Liver (tissue), 9 donors: ENCODE results near the gene CAMKMT. TPM values are rescaled to one million over a fixed set of nuclear protein-coding genes. Genes with fewer than 3 reads are reported as not detected.

Source experiments
- DNase-seq: peaks from one replicate; pipeline ENCODE4 v3.0.0-alpha.2; 2017; ENCODE audit warnings: low spot score
- H3K27ac ChIP-seq, 2 donors: one replicate each; pipeline ENCODE4 v1.7.0; 2013; ENCODE audit warnings: inconsistent platforms in 2 of 2, low read length in 2 of 2, control low read depth in 1 of 2, low read depth in 1 of 2, mild to moderate bottlenecking in 1 of 2
- H3K27me3 ChIP-seq, 4 donors: one replicate each; pipeline versions ENCODE4 v1.6.1 to v1.7.0; 2013; ENCODE audit warnings: low read length in 3 of 4, inconsistent platforms in 1 of 4, mild to moderate bottlenecking in 1 of 4, moderate library complexity in 1 of 4; ENCODE audit not compliant: control insufficient read depth in 4 of 4, insufficient read depth in 4 of 4
- H3K36me3 ChIP-seq, 4 donors: one replicate each; pipeline versions ENCODE4 v1.6.1 to v1.7.0; 2013; ENCODE audit warnings: low read length in 3 of 4, mild to moderate bottlenecking in 3 of 4, low read depth in 1 of 4, moderate library complexity in 1 of 4; ENCODE audit not compliant: control insufficient read depth in 4 of 4, insufficient read depth in 3 of 4
- H3K4me1 ChIP-seq, 4 donors: one replicate each; pipeline versions ENCODE4 v1.6.1 to v1.7.0; 2013; ENCODE audit warnings: low read length in 3 of 4, mild to moderate bottlenecking in 3 of 4, moderate library complexity in 1 of 4; ENCODE audit not compliant: control insufficient read depth in 4 of 4, insufficient read depth in 4 of 4
- H3K4me3 ChIP-seq, 3 donors: one replicate each; pipeline versions ENCODE4 v1.6.1 to v1.7.0; 2013; ENCODE audit warnings: low read length in 3 of 3, control low read depth in 1 of 3, low read depth in 1 of 3, mild to moderate bottlenecking in 1 of 3
- H3K9ac ChIP-seq, 2 donors: one replicate each; pipeline ENCODE4 v1.7.0; 2013; ENCODE audit warnings: low read length in 2 of 2, mild to moderate bottlenecking in 2 of 2, moderate library complexity in 2 of 2, control low read depth in 1 of 2, low read depth in 1 of 2
- H3K9me3 ChIP-seq, 4 donors: one replicate each; pipeline versions ENCODE4 v1.6.1 to v1.7.0; 2013; ENCODE audit warnings: low read length in 3 of 4; ENCODE audit not compliant: control insufficient read depth in 4 of 4
- EGR1 ChIP-seq, 2 donors: IDR thresholded peaks; 2 replicates each; pipeline ENCODE4 v1.6.1; 2016 to 2018; ENCODE audit warnings: antibody characterized with exemption in 2 of 2, low read depth in 2 of 2
- FOXA1 ChIP-seq: IDR thresholded peaks from 2 replicates; pipeline ENCODE4 v1.6.1; 2016; ENCODE audit warnings: antibody characterized with exemption
- FOXA2 ChIP-seq: IDR thresholded peaks from 2 replicates; pipeline ENCODE4 v1.6.1; 2016; ENCODE audit warnings: antibody characterized with exemption
- GABPA ChIP-seq, 2 donors: IDR thresholded peaks in 1 of 2; conservative IDR thresholded peaks in 1 of 2; 2 replicates each; pipeline ENCODE4 v1.6.1; 2016; ENCODE audit warnings: antibody characterized with exemption in 2 of 2, mild to moderate bottlenecking in 1 of 2, moderate library complexity in 1 of 2
- HNF4A ChIP-seq, 2 donors: conservative IDR thresholded peaks; 2 replicates each; pipeline ENCODE4 v1.6.1; 2016; ENCODE audit warnings: antibody characterized with exemption in 2 of 2, mild to moderate bottlenecking in 2 of 2
- HNF4G ChIP-seq: IDR thresholded peaks from 2 replicates; pipeline ENCODE4 v1.6.1; 2016; ENCODE audit warnings: antibody characterized with exemption
- JUND ChIP-seq, 2 donors: IDR thresholded peaks; 2 replicates each; pipeline ENCODE4 v1.6.1; 2016; ENCODE audit warnings: antibody characterized with exemption in 2 of 2
- NR2F2 ChIP-seq: IDR thresholded peaks from 2 replicates; pipeline ENCODE4 v1.6.1; 2016; ENCODE audit warnings: antibody characterized with exemption
- RAD21 ChIP-seq, 2 donors: IDR thresholded peaks; 2 replicates each; pipeline ENCODE4 v1.6.1; 2016; ENCODE audit warnings: antibody characterized with exemption in 2 of 2, mild to moderate bottlenecking in 2 of 2
- RXRA ChIP-seq, 2 donors: IDR thresholded peaks; 2 replicates each; pipeline ENCODE4 v1.6.1; 2017 to 2018; ENCODE audit warnings: antibody characterized with exemption in 2 of 2, mild to moderate bottlenecking in 1 of 2
- SP1 ChIP-seq: IDR thresholded peaks from 2 replicates; pipeline ENCODE4 v1.6.1; 2018; ENCODE audit warnings: antibody characterized with exemption, mild to moderate bottlenecking
- YY1 ChIP-seq: IDR thresholded peaks from 2 replicates; pipeline ENCODE4 v1.6.1; 2016; ENCODE audit warnings: antibody characterized with exemption, mild to moderate bottlenecking
- WGBS: extraction: QIAGEN DNeasy Blood & Tissue Kit; methylation state at CpG from one replicate; pipeline ENCODE4 v1.1.7; 2013; 5-methylcytosine and 5-hydroxymethylcytosine counted together
- polyA plus RNA-seq, 2 donors: library from polyadenylated mRNA; stranded (reverse) in 1 of 2; unstranded in 1 of 2; fragments of 200-250 nt in 1 of 2; fragments of >200 nt in 1 of 2; fragmentation: Nextera tagmentation in 1 of 2; extraction: Ambion mirVana in 1 of 2; gene quantifications; one replicate each; pipeline versions ENCODE4 v1.2.1 to v1.2.3, GENCODE V29; 2013 to 2015
- total RNA-seq, 2 donors: library from RNA; depleted of rRNA; stranded (reverse); fragments of >200 nt; gene quantifications; one replicate each; pipeline ENCODE4 v1.2.3, GENCODE V29; 2014
- TF ChIP-seq, protein P1 (sequence below): fragments of 150-350 bp; IDR thresholded peaks from 2 replicates; pipeline ENCODE4 v1.5.1; 2017; ENCODE audit warnings: improper control_type of control experiment, low read depth, low read length; ENCODE audit not compliant: missing input control
- TF ChIP-seq, protein P2 (sequence below): IDR thresholded peaks from 2 replicates; pipeline ENCODE4 v1.6.1; 2016; ENCODE audit warnings: antibody characterized with exemption
- TF ChIP-seq, protein P3 (sequence below): IDR thresholded peaks from 2 replicates; pipeline ENCODE4 v1.6.1; 2016; ENCODE audit warnings: antibody characterized with exemption
- TF ChIP-seq, protein P4 (sequence below): IDR thresholded peaks from 2 replicates; pipeline ENCODE4 v1.6.1; 2016; ENCODE audit warnings: antibody characterized with exemption, mild to moderate bottlenecking
- TF ChIP-seq, protein P5 (sequence below): IDR thresholded peaks from 2 replicates; pipeline ENCODE4 v1.6.1; 2016; ENCODE audit warnings: antibody characterized with exemption
- donor health status: healthy.
- donor health status: healthy.
- donor health status: healthy.
- donor health status: healthy.
- donor health status: healthy.

The CAMKMT gene
- total and polyA plus RNA-seq, 4 donors: 1.5 to 12.7 (median 7.1) TPM

DNA sequence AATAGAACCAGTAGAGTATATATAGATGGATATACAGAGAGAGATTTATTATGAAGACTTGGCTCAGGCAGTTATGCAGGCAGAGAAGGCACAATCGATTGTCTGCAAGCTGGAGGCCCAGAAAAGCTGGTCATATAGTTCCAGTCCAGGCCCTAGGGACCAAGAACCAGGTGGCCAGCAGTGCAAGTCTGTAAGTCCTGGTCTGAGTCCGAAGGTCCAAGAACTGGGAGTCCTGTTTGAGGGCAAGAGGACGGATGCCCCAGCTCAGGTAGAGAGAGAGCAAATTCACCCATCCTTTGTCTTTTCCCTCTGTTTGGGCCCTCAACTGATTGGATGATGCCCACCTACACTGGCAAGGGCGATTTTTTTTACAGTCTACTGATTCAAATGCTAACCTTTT is 164.6 kb downstream of the CAMKMT start:
- H3K27me3 ChIP-seq: no peaks in the 10 kb centered on the region
- H3K9me3 ChIP-seq: peaks cover 0 to 9% (median 2%) of the 10 kb centered on the region in 4 donors
- H3K36me3 ChIP-seq: no peaks in the 10 kb centered on the region
- WGBS: 73% methylated on average over 4 of the region's 4 CpGs
- peaks cover 0 to 12% (median 5%) of the 10 kb centered on the region in 4 donors for H3K4me1 ChIP-seq
- H3K27ac ChIP-seq: no peak overlapping the region
- no peak overlapping the region for H3K4me3 ChIP-seq
- no peak overlapping the region for H3K9ac ChIP-seq
- no peak for DNase-seq
- TF ChIP-seq, protein P1, sequence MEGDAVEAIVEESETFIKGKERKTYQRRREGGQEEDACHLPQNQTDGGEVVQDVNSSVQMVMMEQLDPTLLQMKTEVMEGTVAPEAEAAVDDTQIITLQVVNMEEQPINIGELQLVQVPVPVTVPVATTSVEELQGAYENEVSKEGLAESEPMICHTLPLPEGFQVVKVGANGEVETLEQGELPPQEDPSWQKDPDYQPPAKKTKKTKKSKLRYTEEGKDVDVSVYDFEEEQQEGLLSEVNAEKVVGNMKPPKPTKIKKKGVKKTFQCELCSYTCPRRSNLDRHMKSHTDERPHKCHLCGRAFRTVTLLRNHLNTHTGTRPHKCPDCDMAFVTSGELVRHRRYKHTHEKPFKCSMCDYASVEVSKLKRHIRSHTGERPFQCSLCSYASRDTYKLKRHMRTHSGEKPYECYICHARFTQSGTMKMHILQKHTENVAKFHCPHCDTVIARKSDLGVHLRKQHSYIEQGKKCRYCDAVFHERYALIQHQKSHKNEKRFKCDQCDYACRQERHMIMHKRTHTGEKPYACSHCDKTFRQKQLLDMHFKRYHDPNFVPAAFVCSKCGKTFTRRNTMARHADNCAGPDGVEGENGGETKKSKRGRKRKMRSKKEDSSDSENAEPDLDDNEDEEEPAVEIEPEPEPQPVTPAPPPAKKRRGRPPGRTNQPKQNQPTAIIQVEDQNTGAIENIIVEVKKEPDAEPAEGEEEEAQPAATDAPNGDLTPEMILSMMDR: no peak
- peak; percentile 76 to 87 for TF ChIP-seq HNF4A (conservative IDR thresholded peaks at IDR 0.05)
- TF ChIP-seq, protein P2, sequence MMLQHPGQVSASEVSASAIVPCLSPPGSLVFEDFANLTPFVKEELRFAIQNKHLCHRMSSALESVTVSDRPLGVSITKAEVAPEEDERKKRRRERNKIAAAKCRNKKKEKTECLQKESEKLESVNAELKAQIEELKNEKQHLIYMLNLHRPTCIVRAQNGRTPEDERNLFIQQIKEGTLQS: no peak
- no peak for TF ChIP-seq YY1
- TF ChIP-seq HNF4G: peak; percentile 23
- peak; percentile 7 to 23 for TF ChIP-seq RXRA (IDR thresholded peaks at IDR 0.05)

DNA sequence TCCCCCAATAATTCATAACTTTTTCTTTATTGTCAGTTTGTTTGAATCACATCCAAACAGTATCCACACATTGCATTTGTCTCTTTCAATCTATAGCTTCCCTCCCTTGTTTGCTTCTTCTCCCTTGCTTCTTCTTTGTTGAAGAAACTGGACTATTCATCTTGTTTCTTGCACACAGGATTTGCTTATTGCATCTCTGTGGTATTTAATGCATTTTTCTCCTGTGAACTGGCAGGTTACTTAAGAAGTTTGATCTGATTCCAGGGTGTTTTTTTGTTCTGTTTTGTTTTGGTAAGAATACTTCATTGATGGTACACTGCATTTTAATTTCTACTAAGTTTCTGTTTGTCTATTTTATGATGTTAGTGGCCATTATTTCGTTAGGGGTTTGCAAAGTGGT is 166.8 kb downstream of the CAMKMT start:
- Histone ChIP-seq H3K27me3 (no peaks in the 10 kb centered on the region), H3K9ac (no peak overlapping the region), H3K27ac (no peak overlapping the region), H3K4me1 (peaks cover 1 to 24% (median 11%) of the 10 kb centered on the region in 4 donors), H3K4me3 (no peak overlapping the region), H3K9me3 (no peaks in the 10 kb centered on the region), H3K36me3 (no peaks in the 10 kb centered on the region)
- TF ChIP-seq, protein P3, sequence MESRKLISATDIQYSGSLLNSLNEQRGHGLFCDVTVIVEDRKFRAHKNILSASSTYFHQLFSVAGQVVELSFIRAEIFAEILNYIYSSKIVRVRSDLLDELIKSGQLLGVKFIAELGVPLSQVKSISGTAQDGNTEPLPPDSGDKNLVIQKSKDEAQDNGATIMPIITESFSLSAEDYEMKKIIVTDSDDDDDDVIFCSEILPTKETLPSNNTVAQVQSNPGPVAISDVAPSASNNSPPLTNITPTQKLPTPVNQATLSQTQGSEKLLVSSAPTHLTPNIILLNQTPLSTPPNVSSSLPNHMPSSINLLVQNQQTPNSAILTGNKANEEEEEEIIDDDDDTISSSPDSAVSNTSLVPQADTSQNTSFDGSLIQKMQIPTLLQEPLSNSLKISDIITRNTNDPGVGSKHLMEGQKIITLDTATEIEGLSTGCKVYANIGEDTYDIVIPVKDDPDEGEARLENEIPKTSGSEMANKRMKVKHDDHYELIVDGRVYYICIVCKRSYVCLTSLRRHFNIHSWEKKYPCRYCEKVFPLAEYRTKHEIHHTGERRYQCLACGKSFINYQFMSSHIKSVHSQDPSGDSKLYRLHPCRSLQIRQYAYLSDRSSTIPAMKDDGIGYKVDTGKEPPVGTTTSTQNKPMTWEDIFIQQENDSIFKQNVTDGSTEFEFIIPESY: no peak
- TF ChIP-seq, protein P4, sequence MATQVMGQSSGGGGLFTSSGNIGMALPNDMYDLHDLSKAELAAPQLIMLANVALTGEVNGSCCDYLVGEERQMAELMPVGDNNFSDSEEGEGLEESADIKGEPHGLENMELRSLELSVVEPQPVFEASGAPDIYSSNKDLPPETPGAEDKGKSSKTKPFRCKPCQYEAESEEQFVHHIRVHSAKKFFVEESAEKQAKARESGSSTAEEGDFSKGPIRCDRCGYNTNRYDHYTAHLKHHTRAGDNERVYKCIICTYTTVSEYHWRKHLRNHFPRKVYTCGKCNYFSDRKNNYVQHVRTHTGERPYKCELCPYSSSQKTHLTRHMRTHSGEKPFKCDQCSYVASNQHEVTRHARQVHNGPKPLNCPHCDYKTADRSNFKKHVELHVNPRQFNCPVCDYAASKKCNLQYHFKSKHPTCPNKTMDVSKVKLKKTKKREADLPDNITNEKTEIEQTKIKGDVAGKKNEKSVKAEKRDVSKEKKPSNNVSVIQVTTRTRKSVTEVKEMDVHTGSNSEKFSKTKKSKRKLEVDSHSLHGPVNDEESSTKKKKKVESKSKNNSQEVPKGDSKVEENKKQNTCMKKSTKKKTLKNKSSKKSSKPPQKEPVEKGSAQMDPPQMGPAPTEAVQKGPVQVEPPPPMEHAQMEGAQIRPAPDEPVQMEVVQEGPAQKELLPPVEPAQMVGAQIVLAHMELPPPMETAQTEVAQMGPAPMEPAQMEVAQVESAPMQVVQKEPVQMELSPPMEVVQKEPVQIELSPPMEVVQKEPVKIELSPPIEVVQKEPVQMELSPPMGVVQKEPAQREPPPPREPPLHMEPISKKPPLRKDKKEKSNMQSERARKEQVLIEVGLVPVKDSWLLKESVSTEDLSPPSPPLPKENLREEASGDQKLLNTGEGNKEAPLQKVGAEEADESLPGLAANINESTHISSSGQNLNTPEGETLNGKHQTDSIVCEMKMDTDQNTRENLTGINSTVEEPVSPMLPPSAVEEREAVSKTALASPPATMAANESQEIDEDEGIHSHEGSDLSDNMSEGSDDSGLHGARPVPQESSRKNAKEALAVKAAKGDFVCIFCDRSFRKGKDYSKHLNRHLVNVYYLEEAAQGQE: no peak
- TF ChIP-seq RAD21 (IDR thresholded peaks at IDR 0.05) (no peak), EGR1 (IDR thresholded peaks at IDR 0.05; ENCODE audit: low read depth in 2 of 2) (no peak), FOXA2 (no peak), HNF4G (no peak), GABPA (IDR thresholded peaks at IDR 0.05 in 1 of 2, conservative IDR thresholded peaks at IDR 0.05 in 1 of 2) (no peak), JUND (IDR thresholded peaks at IDR 0.05) (no peak), HNF4A (conservative IDR thresholded peaks at IDR 0.05) (no peak), SP1 (no peak), FOXA1 (no peak), NR2F2 (no peak), YY1 (no peak)
- TF ChIP-seq, protein P1: no peak
- TF ChIP-seq, protein P5, sequence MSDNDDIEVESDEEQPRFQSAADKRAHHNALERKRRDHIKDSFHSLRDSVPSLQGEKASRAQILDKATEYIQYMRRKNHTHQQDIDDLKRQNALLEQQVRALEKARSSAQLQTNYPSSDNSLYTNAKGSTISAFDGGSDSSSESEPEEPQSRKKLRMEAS: no peak
- TF ChIP-seq, protein P2: no peak
- WGBS: 82% methylated on average over 1 of the region's 1 CpG
- no peak for DNase-seq
